Coronary artery (tissue), 2 donors: ENCODE measurements around the gene ANKS6.
A peak's percentile ranks its signal among the peaks of the same experiment; 100 is the strongest.

Experiments
- DNase-seq: peaks from one replicate; pipeline ENCODE4 v3.0.0-alpha.2; 2017; ENCODE audit warnings: low spot score
- H3K27ac ChIP-seq, 2 donors: fragments of 200-600 bp; sonication (generic); one replicate each; pipeline ENCODE4 v1.5.1; 2016 to 2019
- H3K4me3 ChIP-seq: fragments of 200-600 bp; sonication (generic); 2 replicates; pipeline ENCODE4 v1.5.1; 2016; ENCODE audit warnings: mild to moderate bottlenecking, moderate library complexity
- TF ChIP-seq, protein P1 (sequence below): fragments of 200-600 bp; sonication (generic); IDR thresholded peaks from one replicate; pipeline ENCODE4 v1.5.1; 2019; ENCODE audit warnings: antibody characterized with exemption

ANKS6 gene

GRCh38 chr9:98801969-98802371 lies 5.6 kb upstream of the ANKS6 start:
- Histone ChIP-seq H3K27ac (no peak overlapping the region), H3K4me3 (no peak overlapping the region)
- DNase-seq = no peak
- TF ChIP-seq, protein P1, sequence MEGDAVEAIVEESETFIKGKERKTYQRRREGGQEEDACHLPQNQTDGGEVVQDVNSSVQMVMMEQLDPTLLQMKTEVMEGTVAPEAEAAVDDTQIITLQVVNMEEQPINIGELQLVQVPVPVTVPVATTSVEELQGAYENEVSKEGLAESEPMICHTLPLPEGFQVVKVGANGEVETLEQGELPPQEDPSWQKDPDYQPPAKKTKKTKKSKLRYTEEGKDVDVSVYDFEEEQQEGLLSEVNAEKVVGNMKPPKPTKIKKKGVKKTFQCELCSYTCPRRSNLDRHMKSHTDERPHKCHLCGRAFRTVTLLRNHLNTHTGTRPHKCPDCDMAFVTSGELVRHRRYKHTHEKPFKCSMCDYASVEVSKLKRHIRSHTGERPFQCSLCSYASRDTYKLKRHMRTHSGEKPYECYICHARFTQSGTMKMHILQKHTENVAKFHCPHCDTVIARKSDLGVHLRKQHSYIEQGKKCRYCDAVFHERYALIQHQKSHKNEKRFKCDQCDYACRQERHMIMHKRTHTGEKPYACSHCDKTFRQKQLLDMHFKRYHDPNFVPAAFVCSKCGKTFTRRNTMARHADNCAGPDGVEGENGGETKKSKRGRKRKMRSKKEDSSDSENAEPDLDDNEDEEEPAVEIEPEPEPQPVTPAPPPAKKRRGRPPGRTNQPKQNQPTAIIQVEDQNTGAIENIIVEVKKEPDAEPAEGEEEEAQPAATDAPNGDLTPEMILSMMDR = no peak

DNA sequence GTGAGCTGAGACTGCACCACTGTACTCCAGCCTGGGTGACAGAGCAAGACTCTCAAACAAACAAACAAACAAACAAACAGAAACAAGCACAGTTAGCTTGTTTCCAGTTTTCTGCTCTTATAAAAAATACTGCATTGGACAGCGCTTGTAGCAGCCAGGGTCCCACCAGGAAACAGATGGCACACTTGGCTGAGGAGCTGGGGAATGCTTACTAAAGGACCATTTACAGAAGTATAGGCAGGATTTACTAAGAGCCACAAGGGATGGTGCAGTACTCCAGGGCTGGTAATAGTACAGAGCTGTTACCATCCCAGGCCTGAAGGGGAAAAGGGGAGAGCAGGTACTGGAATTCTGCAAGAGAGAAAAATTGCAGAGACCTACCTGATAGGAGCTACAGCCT lies 5.2 kb upstream of the ANKS6 start:
- DNase-seq = no peak
- Histone ChIP-seq H3K27ac (no peak overlapping the region), H3K4me3 (no peak overlapping the region)
- TF ChIP-seq, protein P1 = no peak

DNA sequence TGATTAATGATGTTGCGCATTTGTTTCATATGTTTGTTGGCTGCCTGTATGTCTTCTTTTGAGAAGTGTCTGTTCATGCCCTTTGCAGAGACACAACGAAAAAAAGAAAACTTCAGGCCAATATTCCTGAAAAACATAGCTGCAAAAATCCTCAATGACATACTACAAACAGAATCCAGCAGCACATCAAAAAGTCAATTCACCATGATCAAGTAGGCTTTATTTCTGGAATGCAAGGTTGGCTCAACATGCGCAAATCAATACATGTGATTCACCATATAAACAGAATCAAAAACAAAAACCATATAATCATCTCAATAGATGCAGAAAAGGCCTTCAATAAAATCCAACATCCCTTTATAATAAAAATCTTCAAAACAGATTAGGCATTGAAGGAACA lies 1.9 kb upstream of the ANKS6 start:
- no peak overlapping the region for H3K4me3 ChIP-seq
- TF ChIP-seq, protein P1 = no peak
- DNase-seq = no peak
- H3K27ac ChIP-seq = no peak overlapping the region

DNA sequence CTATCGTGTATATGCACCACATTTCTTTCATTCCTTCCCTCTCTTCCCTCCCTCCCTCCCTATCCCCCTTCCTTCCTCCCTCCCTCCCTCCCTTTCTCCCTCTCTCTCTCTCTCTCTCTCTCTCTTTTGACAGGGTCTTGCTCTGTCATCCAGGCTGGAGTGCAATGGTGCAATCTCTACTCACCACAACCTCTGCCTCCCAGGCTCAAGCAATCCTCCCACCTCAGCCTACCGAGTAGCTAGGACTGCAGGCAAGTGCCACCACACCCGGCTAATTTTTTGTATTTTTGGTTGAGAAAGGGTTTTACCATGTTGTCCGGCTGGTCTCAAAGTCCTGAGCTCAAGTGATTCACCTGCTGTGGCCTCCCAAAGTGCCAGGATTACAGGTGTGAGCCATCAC lies 1.1 kb upstream of the ANKS6 start:
- Histone ChIP-seq H3K4me3 (no peak overlapping the region), H3K27ac (no peak overlapping the region)
- DNase-seq = no peak
- TF ChIP-seq, protein P1 = no peak

- DNase-seq = no peak
- TF ChIP-seq, protein P1 = no peak
- peak overlapping the region; percentile 45 to 85 for H3K27ac ChIP-seq
- H3K4me3 ChIP-seq = peak overlapping the region; percentile 94
Observed at GRCh38 chr9:98795970-98796363, 388 bp downstream of the ANKS6 start.

GRCh38 chr9:98795295-98795955 lies 930 bp downstream of the ANKS6 start:
- TF ChIP-seq, protein P1 = no peak

DNA sequence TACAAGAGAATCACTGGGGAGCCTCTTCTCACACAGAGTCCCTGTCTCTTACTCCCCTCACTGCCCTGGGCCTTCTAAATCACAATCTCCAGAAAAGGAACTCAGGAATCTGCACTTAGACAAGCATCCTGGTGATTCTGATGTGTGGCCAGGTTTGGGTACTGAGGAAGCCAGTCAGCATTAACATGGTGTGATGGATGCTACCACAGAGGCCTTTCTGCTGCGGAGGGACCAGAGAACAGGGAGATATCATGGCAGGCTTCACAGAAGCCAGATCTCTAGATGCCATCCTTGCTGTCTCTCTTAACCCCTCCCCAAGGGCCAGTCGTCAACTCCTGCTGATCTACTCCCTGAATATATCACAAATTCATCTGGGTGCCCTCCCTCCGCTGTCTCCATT lies 1.6 kb downstream of the ANKS6 start:
- peak; percentile 65 for DNase-seq
- H3K4me3 ChIP-seq = peak overlapping the region; percentile 94
- H3K27ac ChIP-seq = no peak overlapping the region
- TF ChIP-seq, protein P1 = no peak

More at GRCh38 chr9:98795295-98795955, 930 bp downstream of the ANKS6 start:
- H3K27ac ChIP-seq = peak overlapping the region in 1 of 2 donors; percentile 45
- DNase-seq = peak; percentile 56
- H3K4me3 ChIP-seq = peak overlapping the region; percentile 94
